ENCODE measurements around the gene BAZ2B.
"Not testable (repeated sequence)": the region's sequence is repeated elsewhere in the genome, so short reads cannot be mapped to it uniquely, and the experiment has no call there.

BAZ2B gene, protein sequence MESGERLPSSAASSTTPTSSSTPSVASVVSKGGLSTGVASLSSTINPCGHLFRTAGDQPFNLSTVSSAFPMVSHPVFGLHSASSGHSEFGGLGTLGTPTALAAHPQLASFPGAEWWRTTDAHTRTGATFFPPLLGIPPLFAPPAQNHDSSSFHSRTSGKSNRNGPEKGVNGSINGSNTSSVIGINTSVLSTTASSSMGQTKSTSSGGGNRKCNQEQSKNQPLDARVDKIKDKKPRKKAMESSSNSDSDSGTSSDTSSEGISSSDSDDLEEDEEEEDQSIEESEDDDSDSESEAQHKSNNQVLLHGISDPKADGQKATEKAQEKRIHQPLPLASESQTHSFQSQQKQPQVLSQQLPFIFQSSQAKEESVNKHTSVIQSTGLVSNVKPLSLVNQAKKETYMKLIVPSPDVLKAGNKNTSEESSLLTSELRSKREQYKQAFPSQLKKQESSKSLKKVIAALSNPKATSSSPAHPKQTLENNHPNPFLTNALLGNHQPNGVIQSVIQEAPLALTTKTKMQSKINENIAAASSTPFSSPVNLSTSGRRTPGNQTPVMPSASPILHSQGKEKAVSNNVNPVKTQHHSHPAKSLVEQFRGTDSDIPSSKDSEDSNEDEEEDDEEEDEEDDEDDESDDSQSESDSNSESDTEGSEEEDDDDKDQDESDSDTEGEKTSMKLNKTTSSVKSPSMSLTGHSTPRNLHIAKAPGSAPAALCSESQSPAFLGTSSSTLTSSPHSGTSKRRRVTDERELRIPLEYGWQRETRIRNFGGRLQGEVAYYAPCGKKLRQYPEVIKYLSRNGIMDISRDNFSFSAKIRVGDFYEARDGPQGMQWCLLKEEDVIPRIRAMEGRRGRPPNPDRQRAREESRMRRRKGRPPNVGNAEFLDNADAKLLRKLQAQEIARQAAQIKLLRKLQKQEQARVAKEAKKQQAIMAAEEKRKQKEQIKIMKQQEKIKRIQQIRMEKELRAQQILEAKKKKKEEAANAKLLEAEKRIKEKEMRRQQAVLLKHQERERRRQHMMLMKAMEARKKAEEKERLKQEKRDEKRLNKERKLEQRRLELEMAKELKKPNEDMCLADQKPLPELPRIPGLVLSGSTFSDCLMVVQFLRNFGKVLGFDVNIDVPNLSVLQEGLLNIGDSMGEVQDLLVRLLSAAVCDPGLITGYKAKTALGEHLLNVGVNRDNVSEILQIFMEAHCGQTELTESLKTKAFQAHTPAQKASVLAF (N-terminal part only)

DNA sequence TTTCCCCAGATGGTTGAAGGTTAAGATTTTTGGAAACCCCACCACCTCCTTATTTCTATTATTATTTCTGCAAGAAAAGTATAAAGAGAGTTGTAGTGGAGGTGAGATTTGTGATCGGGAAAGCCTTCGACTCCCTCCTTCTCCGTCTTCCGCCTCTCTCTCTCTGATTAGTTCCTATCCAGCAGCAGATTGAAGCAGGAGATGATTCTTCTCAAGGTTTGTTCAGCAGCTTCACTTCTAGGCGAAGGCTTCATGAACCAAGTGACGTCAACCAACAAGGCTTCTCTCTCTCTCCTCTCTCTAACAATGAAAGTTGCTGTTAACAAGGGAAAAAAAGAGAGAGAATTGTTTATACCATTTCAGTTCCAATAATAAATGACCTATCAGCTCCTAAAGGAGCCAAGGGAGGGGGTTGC, at the start of gene BAZ2B:
Gene BAZ2B (minus strand): TSS at position 263 of the 416 bp plus-strand sequence. CDS start 137,829 bp downstream, outside the sequence.
- DNase-seq = peak in 17 of 58 donors; percentile 11 to 75 (median 41)

DNA sequence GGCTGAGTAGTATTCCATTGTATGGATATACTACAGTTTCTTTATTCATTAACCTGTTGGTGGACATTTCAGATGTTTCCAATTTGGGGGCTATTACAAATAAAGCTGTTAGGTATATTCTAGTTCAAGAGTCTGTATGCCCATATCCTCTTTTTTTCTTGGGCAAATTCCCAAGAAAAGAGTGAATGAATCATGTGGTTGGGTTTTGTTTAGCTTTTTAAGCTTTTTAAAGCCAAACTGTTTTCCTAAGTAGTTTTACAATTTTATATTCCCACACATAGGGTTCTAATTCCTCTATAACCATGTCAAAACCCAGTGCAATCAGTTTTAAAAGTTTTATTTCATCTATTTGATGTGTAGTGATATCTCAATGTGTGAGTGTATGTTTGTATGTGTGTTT, 44.9 kb upstream of the BAZ2B start:
- no peak for DNase-seq

DNA sequence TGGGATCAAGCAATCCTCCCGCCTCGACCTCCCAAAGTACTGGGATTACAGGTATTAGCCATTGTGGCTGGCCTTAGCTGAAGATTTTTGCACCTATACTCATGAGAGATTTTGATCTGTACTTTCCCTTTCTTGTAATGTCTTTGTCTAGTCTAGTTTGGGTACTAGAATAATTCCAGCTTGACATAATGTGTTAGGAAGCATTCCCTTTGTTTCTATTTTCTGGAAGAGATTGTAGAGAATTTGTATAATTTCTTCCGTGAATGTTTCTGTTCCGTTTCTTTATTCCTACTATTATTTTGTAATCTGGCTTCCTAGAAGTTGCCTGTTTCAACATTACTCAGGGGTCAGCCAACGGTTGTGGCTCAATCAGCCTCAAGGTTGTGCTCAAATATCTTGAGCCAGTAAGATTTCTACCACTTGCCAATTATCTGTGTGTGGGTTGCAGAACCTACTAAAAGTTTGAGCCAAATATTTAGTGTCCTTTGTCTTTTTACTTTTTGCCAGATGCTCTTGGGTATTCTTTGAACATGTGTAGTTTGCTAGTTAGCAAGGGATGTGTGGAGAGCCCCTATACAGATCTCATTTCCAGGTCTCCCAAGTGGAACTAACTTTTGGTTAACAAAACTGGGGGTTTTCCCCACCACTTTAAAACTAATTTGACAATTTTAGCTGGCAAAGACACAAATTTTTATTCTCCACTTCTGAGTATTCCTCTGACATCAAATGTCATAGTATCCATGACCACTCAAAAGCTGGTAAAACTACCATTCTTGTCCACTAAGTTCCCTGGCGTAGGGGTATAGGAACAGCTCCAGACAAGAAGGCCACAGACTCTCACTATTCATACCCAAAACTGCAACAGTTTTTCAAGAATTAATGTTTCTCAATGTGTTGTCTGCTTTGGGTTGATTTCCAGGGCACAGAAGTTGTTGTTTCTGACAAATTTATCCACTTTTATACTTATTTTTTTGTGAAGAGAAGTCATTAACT, 42.8 kb upstream of the BAZ2B start:
- DNase-seq = no peak

DNA sequence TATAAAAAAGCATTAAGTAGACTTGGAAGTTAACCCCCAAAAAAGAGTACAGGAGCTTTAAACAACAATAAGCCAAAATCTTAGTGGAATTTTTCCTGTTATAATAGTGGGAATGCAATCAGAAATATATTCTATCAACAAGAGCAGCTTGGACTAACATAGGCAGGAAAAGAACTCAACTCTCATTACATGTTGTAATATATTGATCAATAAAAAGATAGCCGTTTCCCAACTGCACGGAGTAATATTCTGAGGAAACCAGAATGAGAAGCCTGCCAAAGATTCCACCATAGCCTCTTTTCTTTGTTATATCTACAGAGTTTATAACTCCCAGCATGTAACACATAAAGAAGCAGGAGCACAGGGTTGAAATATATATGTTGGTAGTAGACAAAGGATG, 37.6 kb upstream of the BAZ2B start:
- no peak for DNase-seq

DNA sequence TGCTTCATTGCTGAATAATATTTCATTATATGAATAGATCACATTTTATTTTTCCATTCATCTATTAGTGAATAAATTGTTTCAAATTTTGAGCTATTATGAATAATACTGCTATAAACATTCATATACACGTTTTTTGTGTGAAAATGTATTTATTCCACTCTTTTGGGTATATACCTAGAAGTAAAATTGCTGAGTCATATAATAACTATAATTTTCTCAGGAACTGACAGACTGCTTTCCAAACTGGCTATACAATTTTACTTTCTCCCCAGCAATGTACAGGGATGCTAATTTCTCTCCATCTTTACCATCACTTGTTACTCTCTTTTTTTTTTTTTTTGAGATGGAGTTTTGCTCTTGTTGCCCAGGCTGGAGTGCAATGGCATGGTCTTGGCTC, 35.5 kb upstream of the BAZ2B start:
- DNase-seq = no peak

DNA sequence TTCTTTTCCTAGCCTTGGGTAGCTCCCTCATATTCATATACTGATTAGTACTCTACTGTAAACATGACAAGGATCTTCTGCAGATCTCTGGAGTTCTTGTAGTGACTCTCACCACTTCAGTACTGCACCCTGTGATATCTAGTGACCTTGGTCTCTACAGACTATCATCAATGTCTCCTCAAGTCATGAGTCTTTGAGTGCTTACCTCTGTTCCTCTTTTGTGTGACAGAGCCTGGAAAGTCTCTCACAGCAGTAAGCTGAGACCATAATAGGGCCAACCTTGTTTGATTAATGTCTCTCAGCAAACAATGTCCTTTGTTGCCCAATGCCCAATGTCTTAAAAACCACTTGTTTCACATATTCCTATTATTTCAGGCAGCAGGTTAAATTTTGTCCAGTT, 34.2 kb upstream of the BAZ2B start:
- DNase-seq = no peak

DNA sequence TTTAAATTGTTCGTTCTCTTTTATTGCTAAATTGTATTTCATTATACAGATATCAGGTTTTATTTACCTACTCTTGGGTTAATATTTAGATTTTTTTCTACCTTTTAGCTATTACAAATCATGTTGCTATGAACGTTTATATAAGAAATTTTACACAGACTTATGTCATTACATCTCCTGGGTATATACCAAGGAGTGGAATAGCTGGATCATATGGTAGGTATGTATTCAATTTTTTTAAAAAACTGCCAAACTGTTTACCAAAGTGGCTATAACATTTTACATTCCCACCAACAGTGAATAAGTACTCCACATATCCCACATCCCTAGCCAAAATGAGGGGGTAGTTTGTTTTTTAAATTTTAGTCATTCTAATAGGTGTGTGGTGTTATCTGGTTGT, 32.3 kb upstream of the BAZ2B start:
- no peak for DNase-seq

DNA sequence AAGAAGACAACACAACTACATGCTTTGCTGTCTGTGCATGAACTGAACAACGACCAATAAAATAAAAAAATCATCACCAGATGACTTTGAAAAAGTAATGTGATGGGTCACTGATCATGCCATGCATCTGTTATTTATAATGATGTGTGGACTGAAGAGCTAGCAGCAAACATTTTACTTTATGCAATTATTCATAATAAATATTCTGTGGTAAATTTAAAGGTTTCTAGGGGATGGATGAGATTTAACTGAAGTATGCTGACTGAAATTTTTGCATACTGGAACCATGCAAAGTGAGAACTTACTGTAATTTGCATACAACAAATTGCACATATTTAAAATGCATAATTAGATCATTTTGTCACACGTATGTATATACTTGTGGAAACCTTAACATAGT, 31.3 kb upstream of the BAZ2B start:
- DNase-seq = no peak

DNA sequence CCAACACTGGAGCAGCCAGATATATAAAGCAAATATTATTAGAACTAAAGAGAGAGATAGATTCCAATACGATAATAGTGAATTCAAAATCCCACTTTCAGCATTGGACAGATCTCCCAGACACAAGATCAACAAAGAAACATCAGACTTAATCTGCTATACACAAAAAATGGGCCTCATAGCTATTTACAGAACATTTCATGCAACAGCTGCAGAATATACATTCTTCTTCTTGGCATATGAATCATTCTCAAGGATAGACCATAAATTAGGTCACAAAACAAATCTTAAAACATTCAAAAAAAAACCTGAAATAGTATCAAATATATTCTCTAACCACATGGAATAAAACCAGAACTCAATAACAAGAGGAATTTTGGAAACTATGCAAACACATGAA, 23.8 kb upstream of the BAZ2B start:
- no peak for DNase-seq

DNA sequence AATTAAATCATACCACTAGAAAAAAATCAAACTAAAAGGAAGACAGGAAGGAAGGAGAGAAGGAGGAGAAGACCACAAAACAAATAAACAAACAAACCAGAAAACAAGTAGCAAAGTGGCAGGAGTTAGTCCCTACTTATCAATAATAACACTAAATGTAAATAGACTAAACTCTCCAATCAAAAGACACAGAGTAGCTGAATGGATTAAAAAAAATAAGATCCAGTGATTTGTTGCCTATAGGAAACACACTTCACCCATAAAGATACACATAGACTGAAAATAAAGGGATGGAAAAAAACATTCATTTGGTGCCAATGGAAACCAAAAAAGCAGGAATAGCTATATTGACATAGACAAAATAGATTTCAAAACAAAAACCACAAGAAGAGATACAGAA, 23.4 kb upstream of the BAZ2B start:
- DNase-seq = no peak

DNA sequence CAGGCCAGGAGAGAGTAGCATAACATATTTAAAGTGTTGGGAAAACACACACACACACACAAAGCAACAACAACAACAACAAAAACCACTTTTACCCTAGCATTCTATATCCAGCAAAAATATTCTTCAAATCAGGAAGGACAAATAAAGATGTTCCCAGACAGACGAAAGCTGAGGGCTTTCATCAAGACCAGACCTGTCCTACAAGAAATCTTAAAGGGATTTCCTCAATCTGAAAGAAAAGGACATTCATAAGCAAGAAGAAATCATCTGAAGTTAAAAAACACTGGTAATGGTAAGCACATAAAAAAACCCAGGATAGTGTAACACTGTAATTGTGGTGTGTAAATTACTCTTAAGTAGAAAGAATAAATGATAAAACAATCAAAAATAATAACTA, 22.7 kb upstream of the BAZ2B start:
- DNase-seq = no peak

DNA sequence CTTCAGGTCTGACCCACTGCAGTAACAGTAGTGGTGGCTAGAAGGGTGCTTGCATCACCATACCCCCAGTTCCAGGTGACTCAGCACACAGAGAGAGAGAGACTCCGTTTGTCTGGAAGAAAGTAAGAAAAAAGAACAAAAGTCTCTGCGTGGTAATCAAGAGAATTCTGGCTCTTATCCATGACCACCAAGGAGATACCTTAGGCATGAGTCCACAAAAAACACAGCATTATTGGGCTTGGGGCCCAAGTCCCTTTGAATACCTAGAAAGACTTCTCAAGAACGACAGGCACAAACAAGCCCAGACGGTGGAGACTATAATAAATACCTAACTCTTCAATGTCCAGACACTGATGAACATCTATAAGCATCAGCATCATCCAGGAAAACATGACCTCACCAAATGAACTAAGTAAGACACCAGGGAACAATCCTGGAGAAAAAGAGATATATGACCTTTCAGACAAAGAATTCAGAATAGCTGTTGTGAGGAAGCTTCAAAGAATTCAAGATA, 21.7 kb upstream of the BAZ2B start:
- no peak for DNase-seq

DNA sequence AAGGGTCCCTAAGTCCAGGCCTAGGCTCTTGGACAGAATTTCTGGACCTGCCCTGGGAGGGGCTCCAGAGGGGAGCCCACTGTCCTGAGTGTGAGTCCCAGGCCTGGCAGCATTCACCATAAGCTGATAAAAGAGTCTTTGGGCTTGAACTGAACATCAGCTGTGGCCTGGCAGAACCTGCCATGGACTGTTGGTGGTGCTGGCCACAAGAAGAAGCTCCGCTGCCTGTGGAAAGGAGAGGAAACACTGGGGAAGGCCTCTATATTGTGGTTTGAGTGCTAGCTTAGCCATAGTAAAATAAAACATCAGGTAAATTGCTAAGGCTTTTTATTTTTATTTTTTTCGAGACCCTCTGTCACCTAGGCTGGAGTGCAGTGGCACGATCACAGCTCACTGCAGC, 20.9 kb upstream of the BAZ2B start:
- DNase-seq = no peak

DNA sequence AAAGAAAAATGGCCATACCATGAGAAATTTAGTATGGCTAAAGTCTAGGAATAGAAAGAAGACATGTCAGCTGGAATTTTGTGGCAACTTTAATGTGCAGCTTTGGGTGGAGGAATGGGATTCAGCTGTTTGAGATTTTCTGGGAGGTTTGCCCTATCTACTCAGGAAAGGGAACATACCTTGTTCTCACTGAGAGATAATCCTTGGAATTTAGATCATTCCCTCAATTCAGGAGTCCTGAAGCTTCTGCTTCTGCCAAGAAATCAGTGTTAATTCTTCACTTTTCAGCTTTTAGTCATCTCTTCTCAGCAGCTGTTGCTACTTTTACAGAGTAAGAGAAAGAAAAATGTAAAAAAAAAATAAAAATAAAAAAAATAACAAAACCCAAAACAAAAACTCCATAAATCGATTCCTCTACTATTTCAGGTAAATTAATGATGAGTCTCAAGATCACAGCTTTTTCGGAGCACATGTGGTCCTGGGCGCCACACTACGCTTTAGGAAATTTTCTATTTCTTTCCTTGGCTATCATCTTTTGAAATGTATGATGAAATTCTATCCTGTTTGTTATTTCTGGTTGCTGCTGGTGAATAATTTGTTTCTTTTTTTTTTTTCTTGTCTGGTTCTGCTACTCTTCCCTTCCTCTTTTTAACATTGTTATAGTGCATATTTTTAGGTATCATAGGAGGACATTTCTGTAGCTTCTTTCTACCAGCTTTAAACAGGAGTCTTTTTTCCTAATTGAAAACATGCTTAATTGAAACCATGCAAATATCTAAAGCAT, 18.9 kb upstream of the BAZ2B start:
- no peak for DNase-seq

DNA sequence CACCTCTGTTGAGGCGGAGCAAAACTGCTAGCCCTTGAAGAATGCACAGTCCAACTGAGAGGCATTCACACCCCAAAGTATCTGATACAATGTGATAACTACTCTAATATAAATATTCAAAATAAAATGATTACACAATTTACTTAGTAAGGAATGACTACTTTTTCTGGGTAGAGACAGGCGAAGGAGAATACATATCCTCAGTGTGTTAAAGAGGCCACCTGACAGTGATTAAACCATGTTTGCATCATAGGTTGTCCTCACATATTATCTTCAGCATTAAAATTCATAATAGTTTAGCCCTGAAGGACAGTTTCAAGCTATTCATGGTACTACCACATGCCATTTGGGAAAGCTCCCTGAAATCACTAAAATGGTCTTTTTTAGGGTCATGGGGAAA, 16.9 kb upstream of the BAZ2B start:
- DNase-seq = no peak

DNA sequence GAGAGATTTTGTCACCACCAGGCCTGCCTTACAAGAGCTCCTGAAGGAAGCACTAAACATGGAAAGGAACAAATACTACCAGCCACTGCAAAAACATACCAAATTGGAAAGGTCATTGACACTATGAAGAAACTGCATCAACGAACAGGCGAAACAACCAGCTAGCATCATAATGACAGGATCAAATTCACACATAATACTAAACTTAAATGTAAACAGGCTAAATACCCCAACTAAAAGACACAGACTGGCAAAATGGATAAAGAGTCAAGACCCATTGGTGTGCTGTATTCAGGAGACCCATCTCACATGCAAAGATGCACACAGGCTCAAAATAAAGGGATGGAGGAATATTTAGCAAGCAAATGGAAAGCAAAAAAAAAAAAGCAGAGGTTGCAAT, 9.3 kb upstream of the BAZ2B start:
- not testable (repeated sequence) for DNase-seq

DNA sequence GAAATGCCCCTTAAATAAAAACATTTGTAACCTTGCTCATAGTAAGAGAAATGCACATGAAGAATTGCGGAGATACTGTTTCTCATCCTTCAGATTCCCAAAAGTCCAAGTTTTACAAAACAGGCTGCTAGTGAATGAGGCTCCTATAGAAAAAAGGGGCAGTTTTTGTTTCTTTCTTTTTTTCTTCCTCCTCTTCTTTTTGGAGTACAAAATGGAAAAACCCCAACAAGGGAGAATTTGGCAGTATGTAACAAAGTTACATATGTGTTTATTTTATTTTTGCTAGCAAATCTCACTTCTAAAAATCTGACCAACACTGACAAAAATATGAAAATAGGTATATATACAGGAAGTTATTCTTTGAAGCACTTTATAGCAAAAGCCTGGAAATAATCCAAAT, 7.1 kb upstream of the BAZ2B start:
- no peak for DNase-seq

DNA sequence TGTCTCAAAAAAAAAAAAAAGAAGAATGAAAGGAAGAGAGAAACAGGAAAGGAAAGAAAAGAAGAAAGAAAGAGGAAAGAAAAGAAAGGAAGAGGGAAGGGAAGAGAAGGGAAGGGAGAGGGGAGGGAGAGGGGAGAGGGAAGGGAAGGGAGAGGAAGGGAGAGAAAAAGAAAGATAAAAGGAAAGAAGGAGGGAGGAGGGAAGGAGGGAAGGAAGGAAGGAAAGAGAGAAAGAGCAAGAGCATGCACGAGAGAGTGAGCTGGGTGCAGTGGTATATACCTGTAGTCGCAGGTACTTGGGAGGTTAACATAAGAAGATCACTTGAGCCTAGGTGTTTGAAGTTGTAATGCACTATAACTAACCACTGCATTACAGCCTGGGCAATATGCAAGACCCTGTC, 6.6 kb upstream of the BAZ2B start:
- DNase-seq = no peak

DNA sequence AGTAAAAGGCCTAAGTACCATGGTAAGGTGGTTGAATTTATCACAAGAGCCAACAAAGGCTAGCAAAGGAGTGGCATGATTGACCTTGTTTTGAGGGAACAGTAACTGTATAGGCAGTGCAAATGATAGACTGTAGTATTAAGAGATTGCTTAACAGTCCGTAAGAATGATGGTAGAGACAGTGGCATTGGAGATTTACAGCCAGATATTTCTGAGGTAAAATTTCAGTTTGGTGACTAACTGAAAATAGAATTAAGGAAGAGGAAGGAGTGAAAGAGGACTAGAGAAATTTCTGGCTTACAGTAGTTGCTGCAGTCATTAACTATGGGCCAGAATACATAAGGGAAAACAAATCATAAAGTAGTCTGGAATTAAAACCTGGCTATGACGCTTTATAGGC, 4.4 kb upstream of the BAZ2B start:
- DNase-seq = no peak

DNA sequence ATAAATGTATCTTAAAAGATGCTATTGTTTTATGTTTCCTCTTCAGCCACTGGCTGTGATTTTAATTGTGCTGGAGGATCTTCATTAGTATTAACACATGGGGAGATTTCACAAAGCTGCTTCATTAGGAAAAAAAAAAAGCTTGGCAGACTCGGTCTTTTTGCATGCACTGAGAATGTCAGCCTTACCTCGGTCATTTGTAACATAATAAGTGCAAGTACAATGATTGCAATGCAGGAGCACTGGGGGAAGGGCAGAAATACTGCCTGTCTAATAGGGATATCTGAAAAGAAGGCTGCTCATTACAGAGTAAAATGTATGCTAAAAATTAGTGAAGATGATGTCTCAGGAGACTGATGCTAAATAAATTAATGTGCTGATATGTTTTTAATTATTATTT, 1.3 kb upstream of the BAZ2B start:
- no peak for DNase-seq

Measured in anterior cingulate cortex (tissue), 58 donors.